ENCODE data around the gene MRPL10. TPM values are rescaled to one million over a fixed set of nuclear protein-coding genes. Genes with fewer than 3 reads are reported as not detected.

The MRPL10 gene
- total and polyA plus RNA-seq, 10 of the 15 experiments (the other 5 are each of a cell fraction or from before 2014, with no cell fraction given): 18.9 to 61.9 (median 47.3) TPM

DNA sequence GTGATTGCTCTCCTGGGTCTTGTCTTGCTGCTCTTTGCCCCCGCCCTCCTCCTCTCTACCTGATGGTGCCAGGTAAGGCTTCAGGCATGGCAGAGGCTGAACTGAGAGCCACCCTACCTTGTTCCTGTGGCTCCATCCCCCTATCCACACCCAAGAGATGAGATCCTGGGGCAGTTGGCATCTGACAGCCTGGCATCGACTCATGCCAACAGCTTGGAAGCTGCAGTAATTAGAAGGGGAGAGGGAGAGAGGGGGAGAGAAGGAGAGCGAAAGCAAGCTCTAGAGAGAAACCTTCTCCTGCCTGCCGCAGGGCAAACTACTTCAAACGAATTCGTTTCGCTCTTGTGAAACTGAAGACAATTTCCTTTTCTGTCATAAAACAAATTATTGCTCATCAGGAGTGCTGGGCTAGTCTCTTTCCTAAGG lies 33.5 kb upstream of the MRPL10 start:
- Histone ChIP-seq H3K4me1 (ENCODE audit: control insufficient read depth, insufficient read depth, low read length) (no peaks in the 10 kb centered on the region), H3K9ac (ENCODE audit: control insufficient read depth, insufficient read depth, low read length) (no peak overlapping the region), H4K20me1 (ENCODE audit: control insufficient read depth, insufficient read depth) (no peaks in the 10 kb centered on the region), H3K4me3 (no peak overlapping the region), H2AFZ (ENCODE audit: control insufficient read depth, low read depth, low read length) (no peak overlapping the region), H3K9me3 (replicated peaks; ENCODE audit: control insufficient read depth, insufficient read depth, low read length) (no peaks in the 10 kb centered on the region), H3K4me2 (ENCODE audit: control insufficient read depth, insufficient read depth) (no peak overlapping the region), H3K27me3 (replicated peaks in 1 of 2; ENCODE audit: control insufficient read depth in 2 of 2, insufficient read depth in 2 of 2, low read length in 1 of 2) (no peaks in the 10 kb centered on the region; a peak in 2 of 4 replicates), H3K36me3 (ENCODE audit: control insufficient read depth in 2 of 2, insufficient read depth in 2 of 2, low read length in 1 of 2) (no peaks in the 10 kb centered on the region), H3K27ac (ENCODE audit: control insufficient read depth, insufficient read depth) (no peak overlapping the region), H3K79me2 (ENCODE audit: control insufficient read depth, insufficient read depth, low read length) (no peaks in the 10 kb centered on the region)
- no TSS peak for BruUV-seq (replicated peaks)
- ChIA-PET SMC1A (ENCODE audit: uncharacterized antibody, unreplicated experiment) (interaction anchor here (1.5 kb wide), 1 partner anchor 22 kb away, joined by 4 read pairs; no protein-coding TSS in a partner anchor), CTCF (interaction anchor here (2.0 kb wide), 1 partner anchor 27 kb away, joined by 5 read pairs; no protein-coding TSS in a partner anchor), POLR2A (no interaction called here), RAD21 (ENCODE audit: unreplicated experiment) (no interaction called here)
- FAIRE-seq (no peak), DNase-seq (ENCODE audit: low read depth, low spot score) (no peak), ATAC-seq (no peak)
- in situ Hi-C loops (cut with MboI) (no loop called here), intact Hi-C loops (cut with micrococcal nuclease; ENCODE audit: unreplicated experiment) (no loop called here)
- 4% methylated on average over 7 of the region's 7 CpGs for WGBS (ENCODE audit: insufficient coverage, insufficient replicate concordance, low lambda C conversion rate, missing lambda C conversion rate)
- TF ChIP-seq NR2C2 (IDR thresholded peaks at IDR 0.05; ENCODE audit: borderline replicate concordance, control insufficient read depth, insufficient read length, low read depth): no peak
- TF ChIP-seq SIN3A (IDR thresholded peaks at IDR 0.05; ENCODE audit: low read depth, low read length): no peak
- TF ChIP-seq YY1 (IDR thresholded peaks at IDR 0.05; ENCODE audit: low read depth, low read length): no peak
- TF ChIP-seq MYC (IDR thresholded peaks at IDR 0.05; ENCODE audit: insufficient read depth, insufficient read length, insufficient replicate concordance, low read length, severe bottlenecking): no peak
- no peak for TF ChIP-seq SMAD1 (IDR thresholded peaks at IDR 0.05; ENCODE audit: low read depth, partially characterized antibody)
- TF ChIP-seq, protein P1, sequence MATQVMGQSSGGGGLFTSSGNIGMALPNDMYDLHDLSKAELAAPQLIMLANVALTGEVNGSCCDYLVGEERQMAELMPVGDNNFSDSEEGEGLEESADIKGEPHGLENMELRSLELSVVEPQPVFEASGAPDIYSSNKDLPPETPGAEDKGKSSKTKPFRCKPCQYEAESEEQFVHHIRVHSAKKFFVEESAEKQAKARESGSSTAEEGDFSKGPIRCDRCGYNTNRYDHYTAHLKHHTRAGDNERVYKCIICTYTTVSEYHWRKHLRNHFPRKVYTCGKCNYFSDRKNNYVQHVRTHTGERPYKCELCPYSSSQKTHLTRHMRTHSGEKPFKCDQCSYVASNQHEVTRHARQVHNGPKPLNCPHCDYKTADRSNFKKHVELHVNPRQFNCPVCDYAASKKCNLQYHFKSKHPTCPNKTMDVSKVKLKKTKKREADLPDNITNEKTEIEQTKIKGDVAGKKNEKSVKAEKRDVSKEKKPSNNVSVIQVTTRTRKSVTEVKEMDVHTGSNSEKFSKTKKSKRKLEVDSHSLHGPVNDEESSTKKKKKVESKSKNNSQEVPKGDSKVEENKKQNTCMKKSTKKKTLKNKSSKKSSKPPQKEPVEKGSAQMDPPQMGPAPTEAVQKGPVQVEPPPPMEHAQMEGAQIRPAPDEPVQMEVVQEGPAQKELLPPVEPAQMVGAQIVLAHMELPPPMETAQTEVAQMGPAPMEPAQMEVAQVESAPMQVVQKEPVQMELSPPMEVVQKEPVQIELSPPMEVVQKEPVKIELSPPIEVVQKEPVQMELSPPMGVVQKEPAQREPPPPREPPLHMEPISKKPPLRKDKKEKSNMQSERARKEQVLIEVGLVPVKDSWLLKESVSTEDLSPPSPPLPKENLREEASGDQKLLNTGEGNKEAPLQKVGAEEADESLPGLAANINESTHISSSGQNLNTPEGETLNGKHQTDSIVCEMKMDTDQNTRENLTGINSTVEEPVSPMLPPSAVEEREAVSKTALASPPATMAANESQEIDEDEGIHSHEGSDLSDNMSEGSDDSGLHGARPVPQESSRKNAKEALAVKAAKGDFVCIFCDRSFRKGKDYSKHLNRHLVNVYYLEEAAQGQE (IDR thresholded peaks at IDR 0.05; ENCODE audit: low read depth, low read length): no peak
- TF ChIP-seq, protein P2, sequence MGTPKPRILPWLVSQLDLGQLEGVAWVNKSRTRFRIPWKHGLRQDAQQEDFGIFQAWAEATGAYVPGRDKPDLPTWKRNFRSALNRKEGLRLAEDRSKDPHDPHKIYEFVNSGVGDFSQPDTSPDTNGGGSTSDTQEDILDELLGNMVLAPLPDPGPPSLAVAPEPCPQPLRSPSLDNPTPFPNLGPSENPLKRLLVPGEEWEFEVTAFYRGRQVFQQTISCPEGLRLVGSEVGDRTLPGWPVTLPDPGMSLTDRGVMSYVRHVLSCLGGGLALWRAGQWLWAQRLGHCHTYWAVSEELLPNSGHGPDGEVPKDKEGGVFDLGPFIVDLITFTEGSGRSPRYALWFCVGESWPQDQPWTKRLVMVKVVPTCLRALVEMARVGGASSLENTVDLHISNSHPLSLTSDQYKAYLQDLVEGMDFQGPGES (IDR thresholded peaks at IDR 0.05): no peak
- no peak for TF ChIP-seq PML (IDR thresholded peaks at IDR 0.05; ENCODE audit: low read length)
- TF ChIP-seq ZNF622 (IDR thresholded peaks at IDR 0.05): no peak
- TF ChIP-seq, protein P3, sequence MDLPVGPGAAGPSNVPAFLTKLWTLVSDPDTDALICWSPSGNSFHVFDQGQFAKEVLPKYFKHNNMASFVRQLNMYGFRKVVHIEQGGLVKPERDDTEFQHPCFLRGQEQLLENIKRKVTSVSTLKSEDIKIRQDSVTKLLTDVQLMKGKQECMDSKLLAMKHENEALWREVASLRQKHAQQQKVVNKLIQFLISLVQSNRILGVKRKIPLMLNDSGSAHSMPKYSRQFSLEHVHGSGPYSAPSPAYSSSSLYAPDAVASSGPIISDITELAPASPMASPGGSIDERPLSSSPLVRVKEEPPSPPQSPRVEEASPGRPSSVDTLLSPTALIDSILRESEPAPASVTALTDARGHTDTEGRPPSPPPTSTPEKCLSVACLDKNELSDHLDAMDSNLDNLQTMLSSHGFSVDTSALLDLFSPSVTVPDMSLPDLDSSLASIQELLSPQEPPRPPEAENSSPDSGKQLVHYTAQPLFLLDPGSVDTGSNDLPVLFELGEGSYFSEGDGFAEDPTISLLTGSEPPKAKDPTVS (IDR thresholded peaks at IDR 0.05; ENCODE audit: low read depth, low read length): no peak
- no peak for TF ChIP-seq NFXL1 (IDR thresholded peaks at IDR 0.05; ENCODE audit: borderline replicate concordance)
- TF ChIP-seq SPI1 (IDR thresholded peaks at IDR 0.05; ENCODE audit: borderline replicate concordance, insufficient read depth, low read depth, low read length): no peak
- no peak for TF ChIP-seq ATF7 (IDR thresholded peaks at IDR 0.05; ENCODE audit: low read depth)
- TF ChIP-seq, protein P4, sequence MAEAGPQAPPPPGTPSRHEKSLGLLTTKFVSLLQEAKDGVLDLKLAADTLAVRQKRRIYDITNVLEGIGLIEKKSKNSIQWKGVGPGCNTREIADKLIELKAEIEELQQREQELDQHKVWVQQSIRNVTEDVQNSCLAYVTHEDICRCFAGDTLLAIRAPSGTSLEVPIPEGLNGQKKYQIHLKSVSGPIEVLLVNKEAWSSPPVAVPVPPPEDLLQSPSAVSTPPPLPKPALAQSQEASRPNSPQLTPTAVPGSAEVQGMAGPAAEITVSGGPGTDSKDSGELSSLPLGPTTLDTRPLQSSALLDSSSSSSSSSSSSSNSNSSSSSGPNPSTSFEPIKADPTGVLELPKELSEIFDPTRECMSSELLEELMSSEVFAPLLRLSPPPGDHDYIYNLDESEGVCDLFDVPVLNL (IDR thresholded peaks at IDR 0.05; ENCODE audit: low read depth, low read length): no peak
- TF ChIP-seq, protein P5, sequence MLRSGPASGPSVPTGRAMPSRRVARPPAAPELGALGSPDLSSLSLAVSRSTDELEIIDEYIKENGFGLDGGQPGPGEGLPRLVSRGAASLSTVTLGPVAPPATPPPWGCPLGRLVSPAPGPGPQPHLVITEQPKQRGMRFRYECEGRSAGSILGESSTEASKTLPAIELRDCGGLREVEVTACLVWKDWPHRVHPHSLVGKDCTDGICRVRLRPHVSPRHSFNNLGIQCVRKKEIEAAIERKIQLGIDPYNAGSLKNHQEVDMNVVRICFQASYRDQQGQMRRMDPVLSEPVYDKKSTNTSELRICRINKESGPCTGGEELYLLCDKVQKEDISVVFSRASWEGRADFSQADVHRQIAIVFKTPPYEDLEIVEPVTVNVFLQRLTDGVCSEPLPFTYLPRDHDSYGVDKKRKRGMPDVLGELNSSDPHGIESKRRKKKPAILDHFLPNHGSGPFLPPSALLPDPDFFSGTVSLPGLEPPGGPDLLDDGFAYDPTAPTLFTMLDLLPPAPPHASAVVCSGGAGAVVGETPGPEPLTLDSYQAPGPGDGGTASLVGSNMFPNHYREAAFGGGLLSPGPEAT (IDR thresholded peaks at IDR 0.05; ENCODE audit: low read depth): no peak
- no peak for TF ChIP-seq CEBPB (IDR thresholded peaks at IDR 0.05; ENCODE audit: borderline replicate concordance in 1 of 2, low read depth in 2 of 2, low read length in 2 of 2)
